HG03432 (cell line): ENCODE data around the gene STAT6.
"Not testable (repeated sequence)": the region's sequence is repeated elsewhere in the genome, so short reads cannot be mapped to it uniquely, and the experiment has no call there.

ENCODE experiments used
- ATAC-seq: cut with Tn5 transposase; IDR thresholded peaks from one replicate; pipeline ENCODE4 v1.9.1; 2021; ENCODE audit warnings: mild to moderate bottlenecking, moderate library complexity; ENCODE audit not compliant: unreplicated experiment

Gene STAT6

DNA sequence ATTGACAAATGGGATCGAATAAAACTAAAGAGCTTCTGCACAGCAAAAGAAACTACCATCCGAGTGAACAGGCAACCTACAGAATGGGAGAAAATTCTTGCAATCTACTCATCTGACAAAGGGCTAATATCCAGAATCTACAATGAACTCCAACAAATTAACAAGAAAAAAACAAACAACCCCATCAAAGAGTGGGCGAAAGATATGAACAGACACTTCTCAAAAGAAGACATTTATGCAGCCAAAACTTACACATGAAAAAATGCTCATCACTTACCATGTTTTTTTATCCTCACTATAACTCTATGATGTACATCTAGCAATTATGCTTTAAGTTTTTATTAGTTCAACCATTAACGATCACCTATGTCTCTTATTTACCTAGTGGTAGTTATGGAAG is 57.3 kb downstream of the STAT6 start:
- ATAC-seq, result not testable (repeated sequence)

DNA sequence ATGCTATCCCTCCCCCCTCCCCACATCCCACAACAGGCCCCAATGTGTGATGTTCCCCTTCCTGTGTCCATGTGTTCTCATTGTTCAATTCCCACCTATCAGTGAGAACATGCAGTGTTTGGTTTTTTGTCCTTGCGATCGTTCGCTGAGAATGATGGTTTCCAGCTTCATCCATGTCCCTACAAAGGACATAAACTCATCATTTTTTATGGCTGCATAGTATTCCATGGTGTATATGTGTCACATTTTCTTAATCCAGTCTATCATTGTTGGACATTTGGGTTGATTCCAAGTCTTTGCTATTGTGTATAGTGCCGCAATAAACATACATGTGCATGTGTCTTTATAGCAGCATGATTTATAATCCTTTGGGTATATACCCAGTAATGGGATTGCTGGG is 58.0 kb downstream of the STAT6 start:
- ATAC-seq, result not testable (repeated sequence)

DNA sequence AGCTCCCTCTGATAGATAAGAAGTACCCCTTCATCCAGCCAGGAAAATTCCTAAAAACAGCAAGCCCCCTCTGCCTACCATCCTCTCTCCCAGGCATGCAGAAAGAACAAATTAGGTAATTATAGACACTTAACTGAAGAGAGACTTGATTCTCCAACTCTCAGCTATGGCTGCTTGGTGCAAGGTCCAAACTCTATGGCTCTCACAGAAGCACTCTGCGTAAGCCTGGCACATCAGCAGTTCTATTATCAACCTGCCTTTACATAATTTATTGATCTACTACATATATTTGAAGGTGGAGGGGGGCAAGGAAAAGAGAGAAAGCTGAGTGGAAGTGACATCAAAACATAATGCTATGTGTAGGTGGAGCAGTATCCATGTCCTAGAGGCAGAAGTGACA is 60.2 kb downstream of the STAT6 start:
- ATAC-seq, result no peak

GRCh38 chr12:57049890-57050289 is 61.3 kb downstream of the STAT6 start, which contains the start of gene MYO1A:
Gene MYO1A (minus strand): TSS chr12:57050129. CDS start chr12:57048323, 1,806 bp downstream.
- no peak for ATAC-seq

DNA sequence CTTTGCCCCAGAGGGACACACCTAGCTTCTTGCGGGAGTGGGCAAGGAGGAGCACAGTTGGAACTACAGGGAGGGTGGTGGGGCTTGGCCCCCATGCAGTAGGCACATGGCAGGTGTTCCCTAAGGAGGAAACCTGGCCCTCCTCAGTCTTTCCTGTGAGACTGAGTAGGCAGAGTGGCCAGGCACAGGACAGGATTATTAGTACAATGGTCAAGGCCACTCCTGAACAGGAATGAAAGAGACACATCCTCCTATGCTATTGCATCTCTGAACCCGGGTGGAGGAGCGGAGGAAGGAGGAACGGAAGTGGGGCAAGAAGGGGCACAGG is 62.1 kb downstream of the STAT6 start:
- no peak for ATAC-seq

DNA sequence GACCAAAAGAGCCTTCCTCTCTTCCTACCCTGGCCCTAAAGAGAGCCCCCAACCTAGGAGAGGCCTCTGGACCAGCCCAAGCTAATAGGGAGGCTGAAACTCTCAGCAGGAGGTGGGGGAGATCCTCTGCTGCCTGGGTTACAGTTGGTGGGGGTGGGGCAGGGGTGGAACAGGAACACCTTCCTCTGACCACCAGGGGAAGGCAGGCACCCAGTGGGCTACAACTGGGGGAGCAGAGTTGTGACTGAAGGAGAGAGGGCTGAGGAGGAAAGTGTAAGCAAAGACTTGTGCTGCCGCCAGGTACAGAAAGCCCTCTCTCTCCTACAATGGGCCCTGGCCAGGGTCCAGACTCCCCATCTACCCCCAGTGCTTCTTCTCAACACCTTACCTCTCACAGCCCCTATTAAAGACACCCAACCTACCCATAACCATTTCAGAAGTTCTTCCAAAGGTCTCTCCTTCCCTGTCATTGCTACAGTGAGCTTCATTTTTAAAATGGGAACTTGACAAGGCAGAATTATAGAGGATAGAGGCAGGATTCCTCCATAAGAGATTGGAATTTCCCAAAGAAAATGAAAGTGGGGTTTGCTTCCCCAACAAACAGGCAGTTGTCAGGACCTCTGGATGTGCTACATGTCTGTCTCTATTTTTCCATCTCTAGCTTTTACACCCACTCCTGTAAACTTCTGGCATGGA is 62.6 kb downstream of the STAT6 start:
- ATAC-seq, result no peak

DNA sequence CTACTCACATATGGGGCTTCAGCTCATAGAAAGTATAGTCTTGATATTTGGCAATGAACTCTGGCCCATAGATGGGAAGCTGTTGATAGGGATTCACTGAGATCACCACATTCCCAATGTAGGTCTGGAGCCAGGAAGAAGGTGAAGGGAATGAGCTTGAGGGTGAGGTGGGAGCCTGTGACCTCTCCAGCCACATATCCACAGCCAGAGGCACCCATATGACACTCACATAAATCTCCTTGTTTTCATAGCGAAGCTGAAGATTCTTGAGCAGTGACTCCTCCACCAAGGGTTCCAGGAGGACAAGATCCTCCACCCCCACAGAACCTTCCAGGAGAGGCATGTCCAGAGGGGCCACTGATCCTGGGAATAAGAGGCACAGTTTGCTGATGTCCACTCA is 63.2 kb downstream of the STAT6 start:
- ATAC-seq, result no peak

GRCh38 chr12:57046947-57047890 is 63.9 kb downstream of the STAT6 start:
- ATAC-seq, result no peak

DNA sequence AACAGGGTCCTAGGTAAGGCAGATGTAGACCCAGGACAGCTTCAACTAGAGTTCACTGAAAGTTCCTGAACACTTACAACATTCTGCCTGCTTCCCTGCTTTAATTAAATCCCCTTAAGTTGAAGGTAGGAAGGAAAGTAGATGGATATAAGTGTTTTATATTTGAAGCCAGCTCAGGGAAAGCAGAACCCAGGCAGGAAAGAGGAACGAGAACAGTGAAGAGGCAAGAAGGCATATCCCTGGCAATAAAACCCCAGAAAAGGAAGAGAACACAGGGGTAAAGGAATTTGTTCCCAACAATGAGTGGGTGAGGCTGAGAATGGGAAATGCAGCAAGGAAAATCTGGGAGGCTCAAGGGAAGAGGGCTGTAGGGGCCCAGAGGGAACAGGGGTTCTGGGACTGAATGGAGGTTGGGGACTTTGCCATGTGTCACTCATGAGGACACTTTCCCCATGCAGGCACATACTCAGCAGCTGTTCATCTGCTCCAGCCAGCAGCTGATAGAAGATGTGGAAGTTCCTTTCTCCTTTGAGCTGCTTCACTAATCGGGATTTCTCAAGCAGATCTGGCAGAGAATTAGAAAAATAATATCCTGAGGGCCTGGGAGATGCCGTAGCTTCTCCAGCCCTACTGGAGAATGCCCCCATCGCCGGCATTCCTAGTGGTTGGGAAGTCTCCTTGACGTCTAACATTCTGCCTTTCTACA is 64.9 kb downstream of the STAT6 start:
- no peak for ATAC-seq
